Measurements from ENCODE around the gene SV2C. TPM values are rescaled to one million over a fixed set of nuclear protein-coding genes. Genes with fewer than 3 reads are reported as not detected.

Gene SV2C
- total RNA-seq, 1 donor = not detected

DNA sequence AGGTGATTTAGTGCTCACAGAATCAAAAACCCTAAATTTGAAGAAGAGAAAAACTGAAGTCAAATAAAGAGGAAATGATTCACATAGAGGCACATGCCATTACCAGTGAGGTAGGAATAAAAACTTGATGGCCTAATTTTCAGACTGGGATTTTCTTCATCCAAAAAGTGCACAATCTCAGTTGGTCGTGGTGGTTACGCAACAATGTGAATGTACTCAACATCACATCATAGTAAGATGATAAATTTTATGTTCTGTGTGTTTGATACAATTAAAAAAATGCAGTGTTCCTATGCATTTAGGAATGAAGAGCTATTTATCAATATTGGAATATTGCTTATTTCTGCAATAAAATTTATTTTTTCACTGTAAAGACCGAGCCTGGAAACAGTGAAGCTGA lies 60.7 kb downstream of the SV2C start:
- Histone ChIP-seq H3K4me3 (ENCODE audit: insufficient read depth, low read length) (no peak overlapping the region), H4K20me1 (ENCODE audit: insufficient read depth, low read length) (no peaks in the 10 kb centered on the region), H3K27me3 (ENCODE audit: insufficient read depth, low read length) (no peaks in the 10 kb centered on the region), H3K27ac (ENCODE audit: low read depth, low read length) (no peak overlapping the region), H2AFZ (ENCODE audit: low read length) (no peak overlapping the region), H3K4me2 (ENCODE audit: insufficient read depth, low read length) (no peak overlapping the region), H3K36me3 (ENCODE audit: insufficient read depth, low read length) (no peaks in the 10 kb centered on the region), H3K79me2 (ENCODE audit: insufficient read depth, low read length) (no peaks in the 10 kb centered on the region), H3K9me3 (ENCODE audit: low read depth, low read length) (no peaks in the 10 kb centered on the region), H3K4me1 (ENCODE audit: insufficient read depth, low read length) (no peaks in the 10 kb centered on the region)
- TF ChIP-seq, protein P1, sequence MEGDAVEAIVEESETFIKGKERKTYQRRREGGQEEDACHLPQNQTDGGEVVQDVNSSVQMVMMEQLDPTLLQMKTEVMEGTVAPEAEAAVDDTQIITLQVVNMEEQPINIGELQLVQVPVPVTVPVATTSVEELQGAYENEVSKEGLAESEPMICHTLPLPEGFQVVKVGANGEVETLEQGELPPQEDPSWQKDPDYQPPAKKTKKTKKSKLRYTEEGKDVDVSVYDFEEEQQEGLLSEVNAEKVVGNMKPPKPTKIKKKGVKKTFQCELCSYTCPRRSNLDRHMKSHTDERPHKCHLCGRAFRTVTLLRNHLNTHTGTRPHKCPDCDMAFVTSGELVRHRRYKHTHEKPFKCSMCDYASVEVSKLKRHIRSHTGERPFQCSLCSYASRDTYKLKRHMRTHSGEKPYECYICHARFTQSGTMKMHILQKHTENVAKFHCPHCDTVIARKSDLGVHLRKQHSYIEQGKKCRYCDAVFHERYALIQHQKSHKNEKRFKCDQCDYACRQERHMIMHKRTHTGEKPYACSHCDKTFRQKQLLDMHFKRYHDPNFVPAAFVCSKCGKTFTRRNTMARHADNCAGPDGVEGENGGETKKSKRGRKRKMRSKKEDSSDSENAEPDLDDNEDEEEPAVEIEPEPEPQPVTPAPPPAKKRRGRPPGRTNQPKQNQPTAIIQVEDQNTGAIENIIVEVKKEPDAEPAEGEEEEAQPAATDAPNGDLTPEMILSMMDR (IDR thresholded peaks at IDR 0.05; ENCODE audit: extremely low read depth, low read depth, low read length) = no peak
- no peak for DNase-seq (ENCODE audit: insufficient read length, low spot score, missing footprints)

DNA sequence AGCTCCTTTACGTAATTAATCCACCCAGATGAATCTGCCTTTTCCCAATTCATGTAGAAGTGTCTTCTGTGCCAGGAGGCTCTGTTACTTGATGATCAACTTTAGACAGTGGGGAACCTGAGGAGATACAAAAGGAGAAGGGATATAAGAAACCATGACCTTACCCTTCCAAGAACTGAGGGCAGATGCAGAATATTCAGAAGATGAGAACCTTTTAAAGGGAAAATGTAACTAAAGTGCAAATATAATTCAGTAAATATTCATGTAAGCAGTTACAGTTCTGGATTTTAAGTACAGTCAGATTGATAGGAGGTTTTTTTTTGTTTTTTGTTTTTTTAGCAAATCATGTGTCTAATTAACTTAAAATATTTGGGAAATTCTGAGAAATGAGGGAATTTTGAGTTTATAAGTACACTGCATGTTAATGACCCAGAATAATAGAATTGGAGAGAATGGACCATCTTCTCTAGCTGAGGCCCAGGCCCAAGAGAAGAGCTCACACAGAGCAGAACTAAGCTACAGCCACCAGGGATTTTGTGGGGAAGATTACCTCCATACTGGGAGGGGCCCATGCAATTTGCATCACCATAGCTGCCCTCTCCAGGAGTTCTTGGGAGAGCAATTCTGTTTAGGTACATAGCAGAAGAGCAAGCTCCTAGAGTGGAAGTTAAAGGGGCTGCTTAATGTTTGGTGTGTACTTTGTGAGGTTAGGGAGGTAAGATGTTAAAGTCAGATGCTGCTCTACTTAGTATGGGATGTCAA lies 61.5 kb downstream of the SV2C start:
- no peak overlapping the region for H3K4me3 ChIP-seq (ENCODE audit: insufficient read depth, low read length)
- H4K20me1 ChIP-seq (ENCODE audit: insufficient read depth, low read length) = no peaks in the 10 kb centered on the region
- no peaks in the 10 kb centered on the region for H3K27me3 ChIP-seq (ENCODE audit: insufficient read depth, low read length)
- no peaks in the 10 kb centered on the region for H3K36me3 ChIP-seq (ENCODE audit: insufficient read depth, low read length)
- H3K9me3 ChIP-seq (ENCODE audit: low read depth, low read length) = no peaks in the 10 kb centered on the region
- DNase-seq (ENCODE audit: insufficient read length, low spot score, missing footprints) = no peak
- H3K4me1 ChIP-seq (ENCODE audit: insufficient read depth, low read length) = no peaks in the 10 kb centered on the region
- H2AFZ ChIP-seq (ENCODE audit: low read length) = no peak overlapping the region
- no peaks in the 10 kb centered on the region for H3K79me2 ChIP-seq (ENCODE audit: insufficient read depth, low read length)
- TF ChIP-seq, protein P1 (IDR thresholded peaks at IDR 0.05; ENCODE audit: extremely low read depth, low read depth, low read length) = no peak
- no peak overlapping the region for H3K27ac ChIP-seq (ENCODE audit: low read depth, low read length)
- H3K4me2 ChIP-seq (ENCODE audit: insufficient read depth, low read length) = no peak overlapping the region

DNA sequence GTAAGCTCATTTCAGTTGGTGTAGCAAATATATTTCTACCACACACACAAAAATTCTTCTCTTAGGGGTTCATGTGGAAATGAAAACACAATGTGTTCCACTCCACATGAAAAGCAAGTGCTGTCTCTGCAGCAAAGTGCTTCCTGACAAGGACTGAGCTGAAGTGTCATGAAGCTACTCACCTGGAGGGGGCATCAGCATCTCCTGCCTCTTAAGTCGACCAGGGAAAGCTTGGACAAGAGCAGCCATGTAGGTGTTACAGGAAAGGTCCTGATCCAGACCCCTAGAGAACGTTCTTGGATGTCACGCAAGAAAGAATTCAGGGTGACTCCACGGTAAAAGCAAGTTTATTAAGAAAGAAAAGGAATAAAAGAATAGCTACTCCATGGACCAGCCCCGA lies 62.8 kb downstream of the SV2C start:
- DNase-seq (ENCODE audit: insufficient read length, low spot score, missing footprints) = no peak
- Histone ChIP-seq H3K79me2 (ENCODE audit: insufficient read depth, low read length) (no peaks in the 10 kb centered on the region), H3K27ac (ENCODE audit: low read depth, low read length) (no peak overlapping the region), H2AFZ (ENCODE audit: low read length) (no peak overlapping the region), H3K4me1 (ENCODE audit: insufficient read depth, low read length) (no peaks in the 10 kb centered on the region), H4K20me1 (ENCODE audit: insufficient read depth, low read length) (no peaks in the 10 kb centered on the region), H3K4me2 (ENCODE audit: insufficient read depth, low read length) (no peak overlapping the region), H3K27me3 (ENCODE audit: insufficient read depth, low read length) (no peaks in the 10 kb centered on the region), H3K4me3 (ENCODE audit: insufficient read depth, low read length) (no peak overlapping the region), H3K9me3 (ENCODE audit: low read depth, low read length) (no peaks in the 10 kb centered on the region), H3K36me3 (ENCODE audit: insufficient read depth, low read length) (no peaks in the 10 kb centered on the region)
- TF ChIP-seq, protein P1 (IDR thresholded peaks at IDR 0.05; ENCODE audit: extremely low read depth, low read depth, low read length) = no peak

DNA sequence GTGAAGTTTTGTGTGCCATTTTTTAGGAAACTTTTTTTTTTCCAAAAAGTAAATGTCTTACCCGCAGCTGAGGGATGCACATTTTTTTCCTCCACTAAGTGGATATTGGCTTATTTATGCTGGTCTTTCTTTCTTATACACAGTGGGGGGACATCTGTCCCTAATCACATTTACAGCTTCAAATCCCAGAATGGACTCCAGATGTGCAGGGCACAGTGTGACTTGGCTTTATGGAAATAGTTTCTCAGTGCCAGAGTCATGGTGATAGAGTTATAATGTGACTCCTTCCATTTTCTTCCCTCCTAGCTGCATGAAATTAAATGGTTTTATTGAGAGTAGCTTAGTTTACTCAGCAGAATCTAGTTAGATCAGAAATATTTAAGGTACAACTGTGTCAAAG lies 66.5 kb downstream of the SV2C start:
- no peak for DNase-seq (ENCODE audit: insufficient read length, low spot score, missing footprints)
- Histone ChIP-seq H4K20me1 (ENCODE audit: insufficient read depth, low read length) (no peaks in the 10 kb centered on the region), H3K79me2 (ENCODE audit: insufficient read depth, low read length) (no peaks in the 10 kb centered on the region), H3K27me3 (ENCODE audit: insufficient read depth, low read length) (no peaks in the 10 kb centered on the region), H3K36me3 (ENCODE audit: insufficient read depth, low read length) (no peaks in the 10 kb centered on the region), H3K4me3 (ENCODE audit: insufficient read depth, low read length) (no peak overlapping the region), H3K4me1 (ENCODE audit: insufficient read depth, low read length) (no peaks in the 10 kb centered on the region), H3K4me2 (ENCODE audit: insufficient read depth, low read length) (no peak overlapping the region), H2AFZ (ENCODE audit: low read length) (no peak overlapping the region), H3K9me3 (ENCODE audit: low read depth, low read length) (no peaks in the 10 kb centered on the region), H3K27ac (ENCODE audit: low read depth, low read length) (no peak overlapping the region)
- TF ChIP-seq, protein P1 (IDR thresholded peaks at IDR 0.05; ENCODE audit: extremely low read depth, low read depth, low read length) = no peak
